GM12878 (cell line): ENCODE data around the gene PCBD2.
"Not testable (repeated sequence)": the region's sequence is repeated elsewhere in the genome, so short reads cannot be mapped to it uniquely, and the experiment has no call there.

Experiments used
- CTCF ChIP-seq, 3 experiments: IDR thresholded peaks in 2 of 3; conservative IDR thresholded peaks in 1 of 3; 2 replicates each; pipeline ENCODE4 v1.5.1; 2011; ENCODE audit warnings: low read depth in 3 of 3, low read length in 3 of 3, mild to moderate bottlenecking in 3 of 3, control low read depth in 2 of 3, moderate library complexity in 2 of 3, inconsistent platforms in 1 of 3, mixed read lengths in 1 of 3; ENCODE audit not compliant: control insufficient read depth in 2 of 3, insufficient read depth in 1 of 3; ENCODE audit errors: extremely low read depth in 1 of 3
- CUX1 ChIP-seq: IDR thresholded peaks from 2 replicates; pipeline ENCODE4 v1.6.1; 2012; ENCODE audit warnings: improper control_type of control experiment, low read depth, low read length; ENCODE audit not compliant: insufficient replicate concordance
- MYC ChIP-seq: IDR thresholded peaks from 2 replicates; pipeline ENCODE4 v1.6.1; 2011; ENCODE audit warnings: mild to moderate bottlenecking, low read length, moderate library complexity, inconsistent platforms; ENCODE audit not compliant: insufficient read depth, insufficient replicate concordance, insufficient read length, severe bottlenecking
- POLR2AphosphoS5 ChIP-seq: IDR thresholded peaks from 2 replicates; pipeline ENCODE4 v1.6.1; 2011; ENCODE audit warnings: mild to moderate bottlenecking, low read length, inconsistent platforms
- SMARCA5 ChIP-seq: fragments of 450-650 bp; IDR thresholded peaks from 2 replicates; pipeline ENCODE4 v1.6.1; 2017; ENCODE audit warnings: mild to moderate bottlenecking
- SP1 ChIP-seq: IDR thresholded peaks from one replicate; pipeline ENCODE4 v1.6.1; 2011; ENCODE audit warnings: low read depth, low read length
- TCF12 ChIP-seq: IDR thresholded peaks from 2 replicates; pipeline ENCODE4 v1.6.1; 2011; ENCODE audit warnings: low read depth, mild to moderate bottlenecking, low read length

- TF ChIP-seq MYC; CTCF (IDR thresholded peaks at IDR 0.05 in 2 of 3, conservative IDR thresholded peaks at IDR 0.05 in 1 of 3; ENCODE audit: control insufficient read depth in 2 of 3, extremely low read depth in 1 of 3, insufficient read depth in 1 of 3, low read depth in 3 of 3, low read length in 3 of 3); SMARCA5; POLR2AphosphoS5; TCF12; SP1; CUX1: not testable (repeated sequence)
Measured at GRCh38 chr5:134880937-134881336, 24.0 kb upstream of the PCBD2 start.
